GM23338 (cell line): ENCODE data around the gene ZBTB7A. TPM values are rescaled to one million over a fixed set of nuclear protein-coding genes. Genes with fewer than 3 reads are reported as not detected.

Experiments used
- ATAC-seq: fragments of 200-7000 bp; cut with Tn5 transposase; 3 replicates; pipeline ENCODE4 v1.9.1; 2020
- DNase-seq: peaks from one replicate; pipeline ENCODE4 v3.0.0-alpha.2; 2015; ENCODE audit warnings: low spot score
- H2AFZ ChIP-seq: fragments of 200-600 bp; sonication (generic); 2 replicates; pipeline ENCODE4 v1.8.0; 2016; ENCODE audit warnings: antibody characterized with exemption, mild to moderate bottlenecking, moderate library complexity
- H3F3A ChIP-seq: fragments of 200-600 bp; sonication (generic); replicated peaks from 2 replicates; pipeline ENCODE4 v1.8.0; 2017; ENCODE audit warnings: antibody characterized with exemption, mixed run types, low read depth
- H3K27ac ChIP-seq: fragments of 200-600 bp; sonication (generic); 2 replicates; pipeline ENCODE4 v1.6.1; 2016; ENCODE audit warnings: low read depth
- H3K27me3 ChIP-seq: fragments of 200-600 bp; sonication (generic); 2 replicates; pipeline ENCODE4 v1.8.0; 2016; ENCODE audit warnings: mild to moderate bottlenecking, mixed run types, moderate library complexity; ENCODE audit not compliant: insufficient read depth
- H3K36me3 ChIP-seq: fragments of 200-600 bp; sonication (generic); 2 replicates; pipeline ENCODE4 v1.8.0; 2016; ENCODE audit warnings: mild to moderate bottlenecking; ENCODE audit not compliant: insufficient read depth
- H3K4me1 ChIP-seq: fragments of 200-600 bp; sonication (generic); 2 replicates; pipeline ENCODE4 v1.8.0; 2016; ENCODE audit warnings: mild to moderate bottlenecking, moderate library complexity; ENCODE audit not compliant: insufficient read depth
- H3K4me2 ChIP-seq: fragments of 200-600 bp; sonication (generic); 2 replicates; pipeline ENCODE4 v1.7.1; 2017; ENCODE audit warnings: mixed run types
- H3K4me3 ChIP-seq: fragments of 200-600 bp; sonication (generic); 2 replicates; pipeline ENCODE4 v1.6.1; 2016; ENCODE audit warnings: mixed run types
- H3K79me2 ChIP-seq: fragments of 200-600 bp; sonication (generic); replicated peaks from 2 replicates; pipeline ENCODE4 v1.8.0; 2017; ENCODE audit warnings: mild to moderate bottlenecking; ENCODE audit not compliant: insufficient read depth
- H3K9me2 ChIP-seq: fragments of 200-600 bp; sonication (generic); 2 replicates; pipeline ENCODE4 v1.8.0; 2017; ENCODE audit not compliant: insufficient read depth
- H4K20me1 ChIP-seq: fragments of 200-600 bp; sonication (generic); replicated peaks from 2 replicates; pipeline ENCODE4 v1.8.0; 2017; ENCODE audit warnings: mild to moderate bottlenecking; ENCODE audit not compliant: insufficient read depth
- H3K27ac Mint-ChIP-seq: 2 replicates; pipeline ENCODE4 v1.8.0; 2020; ENCODE audit warnings: inconsistent platforms, mild to moderate bottlenecking, moderate library complexity, mixed read lengths
- H3K27me3 Mint-ChIP-seq: 3 replicates; pipeline ENCODE4 v1.8.0; 2022; ENCODE audit warnings: low read depth, mild to moderate bottlenecking, moderate library complexity, mixed read lengths, inconsistent platforms; ENCODE audit not compliant: insufficient read depth, poor library complexity
- H3K36me3 Mint-ChIP-seq: 3 replicates; pipeline ENCODE4 v1.8.0; 2021; ENCODE audit warnings: low read depth, mild to moderate bottlenecking, inconsistent platforms, moderate library complexity, mixed read lengths
- H3K4me1 Mint-ChIP-seq: 3 replicates; pipeline ENCODE4 v1.8.0; 2020; ENCODE audit warnings: mild to moderate bottlenecking, inconsistent platforms, mixed read lengths
- H3K4me3 Mint-ChIP-seq: 3 replicates; pipeline ENCODE4 v1.8.0; 2021; ENCODE audit warnings: moderate library complexity, mild to moderate bottlenecking, inconsistent platforms, mixed read lengths
- H3K9me3 Mint-ChIP-seq: 3 replicates; pipeline ENCODE4 v1.8.0; 2020; ENCODE audit warnings: moderate library complexity, mild to moderate bottlenecking, inconsistent platforms, mixed read lengths
- CREB1 ChIP-seq: fragments of 250-450 bp; sonication (Bioruptor Pico); IDR thresholded peaks from 2 replicates; pipeline ENCODE4 v1.5.0; 2020; ENCODE audit warnings: low read depth, mild to moderate bottlenecking, moderate library complexity
- EZH2 ChIP-seq: fragments of 200-600 bp; sonication (generic); IDR thresholded peaks from one replicate; pipeline ENCODE4 v1.8.0; 2017; ENCODE audit warnings: antibody characterized with exemption, mild to moderate bottlenecking, low read depth; ENCODE audit not compliant: unreplicated experiment
- EZH2phosphoT487 ChIP-seq: fragments of 200-600 bp; sonication (generic); IDR thresholded peaks from one replicate; pipeline ENCODE4 v1.8.1; 2018; ENCODE audit warnings: antibody characterized with exemption; ENCODE audit not compliant: unreplicated experiment
- JUNB ChIP-seq: IDR thresholded peaks from one replicate; pipeline ENCODE4 v1.6.1; 2016; ENCODE audit warnings: antibody characterized with exemption; ENCODE audit not compliant: unreplicated experiment
- NANOG ChIP-seq: IDR thresholded peaks from 2 replicates; pipeline ENCODE4 v1.6.1; 2016; ENCODE audit warnings: antibody characterized with exemption, borderline replicate concordance
- POLR2AphosphoS5 ChIP-seq: IDR thresholded peaks from 2 replicates; pipeline ENCODE4 v1.6.1; 2016; ENCODE audit warnings: antibody characterized with exemption, low read depth
- STAT1 ChIP-seq: IDR thresholded peaks from one replicate; pipeline ENCODE4 v1.6.1; 2016; ENCODE audit warnings: antibody characterized with exemption; ENCODE audit not compliant: unreplicated experiment
- ZNF114 ChIP-seq: fragments of 250-450 bp; sonication (Bioruptor Pico); IDR thresholded peaks from 2 replicates; pipeline ENCODE4 v1.5.0; 2020; ENCODE audit warnings: mild to moderate bottlenecking, moderate library complexity
- ZNF331 ChIP-seq: fragments of 250-450 bp; sonication (Bioruptor Pico); IDR thresholded peaks from 2 replicates; pipeline ENCODE4 v1.5.0; 2020; ENCODE audit warnings: low read depth, mild to moderate bottlenecking, moderate library complexity
- polyA plus RNA-seq: library from polyadenylated mRNA; unstranded; fragments of >200 nt; fragmentation: Nextera tagmentation; extraction: Ambion mirVana; gene quantifications from 2 replicates; pipeline ENCODE4 v1.2.1, GENCODE V29; 2016
- total RNA-seq: library from RNA; depleted of rRNA; stranded (reverse); fragments of >200 nt; shearing (Covaris generic); gene quantifications from 2 replicates; pipeline ENCODE4 v1.2.3, GENCODE V29; 2014
- TF ChIP-seq, protein P1 (sequence below), 2 experiments: fragments of 200-600 bp in 1 of 2; sonication (generic) in 1 of 2; conservative IDR thresholded peaks; 2 replicates each; pipeline versions ENCODE4 v1.5.1 to v1.6.1; 2016 to 2017; ENCODE audit warnings: antibody characterized with exemption in 2 of 2, low read depth in 2 of 2, mild to moderate bottlenecking in 2 of 2, moderate library complexity in 1 of 2
- TF ChIP-seq, protein P2 (sequence below): IDR thresholded peaks from 2 replicates; pipeline ENCODE4 v1.6.1; 2016; ENCODE audit warnings: antibody characterized with exemption
- TF ChIP-seq, protein P3 (sequence below): fragments of 250-450 bp; sonication (Bioruptor Pico); IDR thresholded peaks from 2 replicates; pipeline ENCODE4 v1.5.0; 2020; ENCODE audit warnings: mild to moderate bottlenecking, moderate library complexity
- TF ChIP-seq, protein P4 (sequence below): IDR thresholded peaks from one replicate; pipeline ENCODE4 v1.6.1; 2018; ENCODE audit warnings: antibody characterized with exemption; ENCODE audit not compliant: unreplicated experiment

ZBTB7A gene
- total and polyA plus RNA-seq, 2 experiments from 2014 or later, result 9.5 to 35.0 TPM

DNA sequence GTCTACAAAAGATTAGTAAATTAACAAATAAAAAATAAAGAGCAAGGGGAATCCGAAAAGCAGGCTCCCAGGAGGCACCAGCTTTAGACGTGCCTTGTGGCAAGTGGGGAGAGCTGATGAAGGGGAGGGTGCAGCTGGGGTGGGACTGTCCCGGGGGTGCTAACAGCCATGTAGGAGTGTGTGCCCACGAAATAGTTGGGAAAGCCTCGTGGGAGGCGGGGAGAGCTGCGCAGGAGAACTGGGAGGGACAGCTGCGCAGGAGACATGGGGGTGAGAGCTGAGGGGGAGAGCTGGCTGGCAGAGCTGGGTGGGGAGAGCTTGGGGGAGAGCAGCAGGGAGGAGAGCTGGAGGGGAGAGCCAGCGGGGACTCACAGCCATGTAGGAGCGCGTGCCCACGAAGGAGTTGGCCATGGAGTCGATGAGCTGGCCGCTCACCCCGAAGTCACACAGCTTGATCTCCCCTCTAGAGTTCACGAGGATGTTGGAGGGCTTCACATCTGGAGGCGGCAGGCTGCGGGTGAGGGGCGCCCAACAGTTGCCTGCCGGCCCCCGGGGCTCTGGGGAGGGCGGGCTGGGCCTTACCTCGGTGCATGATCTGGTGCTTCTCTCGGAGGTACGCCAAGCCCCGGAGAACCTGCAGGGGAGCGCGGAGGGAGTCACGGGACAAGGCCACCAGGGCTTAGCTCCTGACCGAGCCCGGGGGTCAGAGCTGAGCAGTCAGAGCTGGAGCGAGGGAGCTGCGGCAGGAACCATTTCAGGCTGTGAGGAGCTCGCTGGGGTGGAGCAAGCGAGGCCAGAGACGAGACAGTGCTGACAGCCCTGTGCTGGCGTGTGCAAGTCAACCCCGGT, 34.2 kb upstream of the ZBTB7A start:
- no peak for TF ChIP-seq CREB1
- TF ChIP-seq, protein P1, sequence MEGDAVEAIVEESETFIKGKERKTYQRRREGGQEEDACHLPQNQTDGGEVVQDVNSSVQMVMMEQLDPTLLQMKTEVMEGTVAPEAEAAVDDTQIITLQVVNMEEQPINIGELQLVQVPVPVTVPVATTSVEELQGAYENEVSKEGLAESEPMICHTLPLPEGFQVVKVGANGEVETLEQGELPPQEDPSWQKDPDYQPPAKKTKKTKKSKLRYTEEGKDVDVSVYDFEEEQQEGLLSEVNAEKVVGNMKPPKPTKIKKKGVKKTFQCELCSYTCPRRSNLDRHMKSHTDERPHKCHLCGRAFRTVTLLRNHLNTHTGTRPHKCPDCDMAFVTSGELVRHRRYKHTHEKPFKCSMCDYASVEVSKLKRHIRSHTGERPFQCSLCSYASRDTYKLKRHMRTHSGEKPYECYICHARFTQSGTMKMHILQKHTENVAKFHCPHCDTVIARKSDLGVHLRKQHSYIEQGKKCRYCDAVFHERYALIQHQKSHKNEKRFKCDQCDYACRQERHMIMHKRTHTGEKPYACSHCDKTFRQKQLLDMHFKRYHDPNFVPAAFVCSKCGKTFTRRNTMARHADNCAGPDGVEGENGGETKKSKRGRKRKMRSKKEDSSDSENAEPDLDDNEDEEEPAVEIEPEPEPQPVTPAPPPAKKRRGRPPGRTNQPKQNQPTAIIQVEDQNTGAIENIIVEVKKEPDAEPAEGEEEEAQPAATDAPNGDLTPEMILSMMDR (conservative IDR thresholded peaks at IDR 0.05; ENCODE audit: low read depth in 2 of 2), result no peak
- TF ChIP-seq JUNB, result no peak
- TF ChIP-seq, protein P2, sequence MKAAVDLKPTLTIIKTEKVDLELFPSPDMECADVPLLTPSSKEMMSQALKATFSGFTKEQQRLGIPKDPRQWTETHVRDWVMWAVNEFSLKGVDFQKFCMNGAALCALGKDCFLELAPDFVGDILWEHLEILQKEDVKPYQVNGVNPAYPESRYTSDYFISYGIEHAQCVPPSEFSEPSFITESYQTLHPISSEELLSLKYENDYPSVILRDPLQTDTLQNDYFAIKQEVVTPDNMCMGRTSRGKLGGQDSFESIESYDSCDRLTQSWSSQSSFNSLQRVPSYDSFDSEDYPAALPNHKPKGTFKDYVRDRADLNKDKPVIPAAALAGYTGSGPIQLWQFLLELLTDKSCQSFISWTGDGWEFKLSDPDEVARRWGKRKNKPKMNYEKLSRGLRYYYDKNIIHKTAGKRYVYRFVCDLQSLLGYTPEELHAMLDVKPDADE, result no peak
- no peak for TF ChIP-seq STAT1
- no peak for TF ChIP-seq EZH2phosphoT487
- no peak for TF ChIP-seq EZH2
- TF ChIP-seq, protein P3, sequence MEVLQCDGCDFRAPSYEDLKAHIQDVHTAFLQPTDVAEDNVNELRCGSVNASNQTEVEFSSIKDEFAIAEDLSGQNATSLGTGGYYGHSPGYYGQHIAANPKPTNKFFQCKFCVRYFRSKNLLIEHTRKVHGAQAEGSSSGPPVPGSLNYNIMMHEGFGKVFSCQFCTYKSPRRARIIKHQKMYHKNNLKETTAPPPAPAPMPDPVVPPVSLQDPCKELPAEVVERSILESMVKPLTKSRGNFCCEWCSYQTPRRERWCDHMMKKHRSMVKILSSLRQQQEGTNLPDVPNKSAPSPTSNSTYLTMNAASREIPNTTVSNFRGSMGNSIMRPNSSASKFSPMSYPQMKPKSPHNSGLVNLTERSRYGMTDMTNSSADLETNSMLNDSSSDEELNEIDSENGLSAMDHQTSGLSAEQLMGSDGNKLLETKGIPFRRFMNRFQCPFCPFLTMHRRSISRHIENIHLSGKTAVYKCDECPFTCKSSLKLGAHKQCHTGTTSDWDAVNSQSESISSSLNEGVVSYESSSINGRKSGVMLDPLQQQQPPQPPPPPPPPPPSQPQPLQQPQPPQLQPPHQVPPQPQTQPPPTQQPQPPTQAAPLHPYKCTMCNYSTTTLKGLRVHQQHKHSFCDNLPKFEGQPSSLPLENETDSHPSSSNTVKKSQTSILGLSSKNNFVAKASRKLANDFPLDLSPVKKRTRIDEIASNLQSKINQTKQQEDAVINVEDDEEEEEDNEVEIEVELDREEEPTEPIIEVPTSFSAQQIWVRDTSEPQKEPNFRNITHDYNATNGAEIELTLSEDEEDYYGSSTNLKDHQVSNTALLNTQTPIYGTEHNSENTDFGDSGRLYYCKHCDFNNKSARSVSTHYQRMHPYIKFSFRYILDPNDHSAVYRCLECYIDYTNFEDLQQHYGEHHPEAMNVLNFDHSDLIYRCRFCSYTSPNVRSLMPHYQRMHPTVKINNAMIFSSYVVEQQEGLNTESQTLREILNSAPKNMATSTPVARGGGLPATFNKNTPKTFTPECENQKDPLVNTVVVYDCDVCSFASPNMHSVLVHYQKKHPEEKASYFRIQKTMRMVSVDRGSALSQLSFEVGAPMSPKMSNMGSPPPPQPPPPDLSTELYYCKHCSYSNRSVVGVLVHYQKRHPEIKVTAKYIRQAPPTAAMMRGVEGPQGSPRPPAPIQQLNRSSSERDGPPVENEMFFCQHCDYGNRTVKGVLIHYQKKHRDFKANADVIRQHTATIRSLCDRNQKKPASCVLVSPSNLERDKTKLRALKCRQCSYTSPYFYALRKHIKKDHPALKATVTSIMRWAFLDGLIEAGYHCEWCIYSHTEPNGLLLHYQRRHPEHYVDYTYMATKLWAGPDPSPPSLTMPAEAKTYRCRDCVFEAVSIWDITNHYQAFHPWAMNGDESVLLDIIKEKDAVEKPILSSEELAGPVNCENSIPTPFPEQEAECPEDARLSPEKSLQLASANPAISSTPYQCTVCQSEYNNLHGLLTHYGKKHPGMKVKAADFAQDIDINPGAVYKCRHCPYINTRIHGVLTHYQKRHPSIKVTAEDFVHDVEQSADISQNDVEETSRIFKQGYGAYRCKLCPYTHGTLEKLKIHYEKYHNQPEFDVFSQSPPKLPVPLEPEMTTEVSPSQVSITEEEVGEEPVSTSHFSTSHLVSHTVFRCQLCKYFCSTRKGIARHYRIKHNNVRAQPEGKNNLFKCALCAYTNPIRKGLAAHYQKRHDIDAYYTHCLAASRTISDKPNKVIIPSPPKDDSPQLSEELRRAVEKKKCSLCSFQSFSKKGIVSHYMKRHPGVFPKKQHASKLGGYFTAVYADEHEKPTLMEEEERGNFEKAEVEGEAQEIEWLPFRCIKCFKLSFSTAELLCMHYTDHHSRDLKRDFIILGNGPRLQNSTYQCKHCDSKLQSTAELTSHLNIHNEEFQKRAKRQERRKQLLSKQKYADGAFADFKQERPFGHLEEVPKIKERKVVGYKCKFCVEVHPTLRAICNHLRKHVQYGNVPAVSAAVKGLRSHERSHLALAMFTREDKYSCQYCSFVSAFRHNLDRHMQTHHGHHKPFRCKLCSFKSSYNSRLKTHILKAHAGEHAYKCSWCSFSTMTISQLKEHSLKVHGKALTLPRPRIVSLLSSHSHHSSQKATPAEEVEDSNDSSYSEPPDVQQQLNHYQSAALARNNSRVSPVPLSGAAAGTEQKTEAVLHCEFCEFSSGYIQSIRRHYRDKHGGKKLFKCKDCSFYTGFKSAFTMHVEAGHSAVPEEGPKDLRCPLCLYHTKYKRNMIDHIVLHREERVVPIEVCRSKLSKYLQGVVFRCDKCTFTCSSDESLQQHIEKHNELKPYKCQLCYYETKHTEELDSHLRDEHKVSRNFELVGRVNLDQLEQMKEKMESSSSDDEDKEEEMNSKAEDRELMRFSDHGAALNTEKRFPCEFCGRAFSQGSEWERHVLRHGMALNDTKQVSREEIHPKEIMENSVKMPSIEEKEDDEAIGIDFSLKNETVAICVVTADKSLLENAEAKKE (CRISPR knock-in tag), result no peak
- no peak for TF ChIP-seq ZNF114 (CRISPR knock-in tag)
- no peak for TF ChIP-seq NANOG
- TF ChIP-seq, protein P4, sequence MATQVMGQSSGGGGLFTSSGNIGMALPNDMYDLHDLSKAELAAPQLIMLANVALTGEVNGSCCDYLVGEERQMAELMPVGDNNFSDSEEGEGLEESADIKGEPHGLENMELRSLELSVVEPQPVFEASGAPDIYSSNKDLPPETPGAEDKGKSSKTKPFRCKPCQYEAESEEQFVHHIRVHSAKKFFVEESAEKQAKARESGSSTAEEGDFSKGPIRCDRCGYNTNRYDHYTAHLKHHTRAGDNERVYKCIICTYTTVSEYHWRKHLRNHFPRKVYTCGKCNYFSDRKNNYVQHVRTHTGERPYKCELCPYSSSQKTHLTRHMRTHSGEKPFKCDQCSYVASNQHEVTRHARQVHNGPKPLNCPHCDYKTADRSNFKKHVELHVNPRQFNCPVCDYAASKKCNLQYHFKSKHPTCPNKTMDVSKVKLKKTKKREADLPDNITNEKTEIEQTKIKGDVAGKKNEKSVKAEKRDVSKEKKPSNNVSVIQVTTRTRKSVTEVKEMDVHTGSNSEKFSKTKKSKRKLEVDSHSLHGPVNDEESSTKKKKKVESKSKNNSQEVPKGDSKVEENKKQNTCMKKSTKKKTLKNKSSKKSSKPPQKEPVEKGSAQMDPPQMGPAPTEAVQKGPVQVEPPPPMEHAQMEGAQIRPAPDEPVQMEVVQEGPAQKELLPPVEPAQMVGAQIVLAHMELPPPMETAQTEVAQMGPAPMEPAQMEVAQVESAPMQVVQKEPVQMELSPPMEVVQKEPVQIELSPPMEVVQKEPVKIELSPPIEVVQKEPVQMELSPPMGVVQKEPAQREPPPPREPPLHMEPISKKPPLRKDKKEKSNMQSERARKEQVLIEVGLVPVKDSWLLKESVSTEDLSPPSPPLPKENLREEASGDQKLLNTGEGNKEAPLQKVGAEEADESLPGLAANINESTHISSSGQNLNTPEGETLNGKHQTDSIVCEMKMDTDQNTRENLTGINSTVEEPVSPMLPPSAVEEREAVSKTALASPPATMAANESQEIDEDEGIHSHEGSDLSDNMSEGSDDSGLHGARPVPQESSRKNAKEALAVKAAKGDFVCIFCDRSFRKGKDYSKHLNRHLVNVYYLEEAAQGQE, result no peak
- no peak for TF ChIP-seq POLR2AphosphoS5
- TF ChIP-seq ZNF331 (CRISPR knock-in tag), result no peak
- no peaks in the 10 kb centered on the region for H3K4me1 ChIP-seq
- H3K27me3 Mint-ChIP-seq, result peaks cover 5% of the 10 kb centered on the region
- H3K4me3 ChIP-seq, result no peak overlapping the region
- peaks cover 60% of the 10 kb centered on the region for H3K36me3 Mint-ChIP-seq
- no peak overlapping the region for H3K4me3 Mint-ChIP-seq
- 0 out of 2 replicates have a peak, but pooled peaks cover 3% of the 10 kb centered on the region for H3K36me3 ChIP-seq
- ATAC-seq, result no peak
- H3K27ac ChIP-seq, result no peak overlapping the region
- no peaks in the 10 kb centered on the region for H3K27me3 ChIP-seq
- no peaks in the 10 kb centered on the region for H3K9me2 ChIP-seq
- no peaks in the 10 kb centered on the region for H3K9me3 Mint-ChIP-seq
- no peaks in the 10 kb centered on the region for H3K79me2 ChIP-seq
- H3K27ac Mint-ChIP-seq, result no peak overlapping the region
- no peaks in the 10 kb centered on the region; the same call in 1 of the 2 replicates for H4K20me1 ChIP-seq
- no peaks in the 10 kb centered on the region for H3K4me1 Mint-ChIP-seq
- no peak overlapping the region for H3K4me2 ChIP-seq
- H2AFZ ChIP-seq, result no peak overlapping the region
- no peak for DNase-seq
- 0 out of 2 replicates have a peak, but pooled peaks cover 3% of the 10 kb centered on the region for H3F3A ChIP-seq
